Measurements from ENCODE around the gene SMAD9.

Gene SMAD9

DNA sequence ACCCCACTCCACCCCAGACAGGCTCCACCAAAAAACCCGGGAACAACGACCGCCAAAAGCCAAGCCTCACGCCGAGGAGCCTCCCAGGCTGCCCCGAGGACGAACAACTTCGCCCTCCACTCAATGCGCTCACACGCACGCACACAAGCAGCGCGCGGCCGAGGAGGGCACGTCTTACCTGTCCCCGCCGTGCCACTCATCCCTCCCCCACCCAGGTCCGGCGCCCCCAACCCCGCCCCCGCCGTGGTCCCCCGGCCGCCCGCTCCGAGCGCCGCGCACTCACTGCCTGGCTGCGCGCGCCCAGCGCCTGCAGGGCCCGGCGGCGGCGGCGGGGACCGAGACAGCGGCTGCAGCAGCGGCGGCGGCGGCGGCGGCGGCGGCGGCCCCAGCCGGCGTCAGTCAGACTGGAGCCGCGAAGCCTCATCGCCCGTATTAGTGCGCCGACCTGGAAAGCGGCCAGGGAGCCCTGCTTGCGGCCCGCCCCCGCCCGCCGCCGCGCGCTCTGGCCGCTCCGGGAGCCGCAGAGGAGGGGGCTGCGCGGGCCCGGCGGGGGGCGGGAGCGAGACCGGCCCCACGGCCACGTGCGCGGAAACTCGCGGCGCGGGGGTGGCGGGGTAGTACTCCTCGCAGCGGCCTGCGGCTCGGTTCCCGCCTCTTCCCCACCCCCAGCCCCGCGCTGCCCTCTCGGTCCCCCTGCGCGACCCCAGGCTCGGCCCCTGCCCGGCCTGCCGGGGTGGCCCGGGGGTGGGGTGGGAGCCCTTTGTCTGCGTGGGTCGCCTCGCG is at the start of gene SMAD9:
Gene SMAD9 (minus strand): TSS at position 406 of the 783 bp plus-strand sequence. CDS start 40,549 bp downstream, outside the sequence.
- DNase-seq (ENCODE audit: low spot score): peak; percentile 13

DNA sequence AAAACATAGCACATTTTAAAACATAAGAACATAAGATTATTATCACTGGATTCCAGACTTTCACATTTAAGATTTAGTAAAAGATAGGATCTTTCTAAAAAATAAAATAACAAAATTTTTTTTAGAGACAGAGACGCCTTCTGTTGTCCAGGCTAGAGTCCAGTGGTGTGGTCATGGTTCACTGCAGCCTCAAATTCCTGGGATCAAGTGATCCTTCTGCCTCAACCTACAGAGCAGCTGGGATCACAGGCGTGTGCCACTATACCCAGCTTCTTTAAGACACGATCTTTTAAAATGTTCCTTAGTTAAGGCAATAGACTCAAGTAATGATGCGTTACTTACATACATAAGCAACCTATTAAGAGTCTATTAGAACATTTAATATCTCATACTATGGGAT is 46.4 kb upstream of the SMAD9 start:
- DNase-seq (ENCODE audit: low spot score): no peak

DNA sequence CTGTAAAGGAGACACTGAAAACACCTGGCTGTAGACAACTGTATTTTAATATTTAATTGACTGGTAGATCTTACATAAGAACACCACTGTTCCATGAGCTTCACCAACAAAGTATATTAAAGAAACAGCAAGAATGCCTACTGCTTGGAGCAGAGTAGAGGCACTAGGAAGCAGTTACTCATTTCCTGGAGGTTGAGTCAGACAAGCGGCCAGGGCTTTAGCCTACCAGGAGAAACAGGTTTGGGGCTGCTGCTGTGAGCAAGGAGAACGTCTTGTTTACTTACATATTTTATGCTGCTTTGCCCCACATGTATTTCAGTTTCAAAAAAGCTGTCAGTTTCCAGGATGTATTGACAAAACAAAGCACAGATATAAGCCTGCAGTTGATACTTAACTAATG is 45.7 kb upstream of the SMAD9 start:
- DNase-seq (ENCODE audit: low spot score): no peak

DNA sequence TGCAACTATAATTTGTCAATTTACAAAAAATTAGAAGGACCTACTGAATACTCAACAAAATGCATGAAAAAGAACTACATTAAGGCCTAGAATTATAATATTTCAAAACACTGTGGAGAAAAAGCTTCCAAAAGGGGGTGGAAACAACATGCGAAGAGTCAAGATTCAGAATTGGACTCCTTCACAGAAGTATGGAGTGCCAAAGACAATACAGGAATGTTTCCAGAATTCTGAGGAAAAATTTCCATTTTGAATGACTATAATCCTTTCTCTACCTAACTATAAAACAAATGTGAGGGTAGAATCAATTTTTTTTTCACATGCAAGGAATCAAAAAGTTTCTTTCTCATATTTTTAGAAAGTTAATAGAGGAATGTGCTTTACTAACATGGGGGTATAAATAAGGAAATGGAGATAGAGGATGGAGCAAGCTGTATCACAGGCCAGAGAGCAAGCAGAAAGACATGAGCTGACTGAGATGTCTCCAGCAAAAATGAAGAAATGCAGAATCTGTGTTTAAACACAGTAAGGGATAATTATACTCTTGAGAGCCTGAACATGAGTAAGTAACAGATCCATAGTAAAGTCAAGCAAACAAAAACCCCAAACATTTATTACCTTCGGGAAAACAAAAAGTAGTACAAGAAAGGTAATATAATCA is 39.5 kb upstream of the SMAD9 start:
- no peak for DNase-seq (ENCODE audit: low spot score)

DNA sequence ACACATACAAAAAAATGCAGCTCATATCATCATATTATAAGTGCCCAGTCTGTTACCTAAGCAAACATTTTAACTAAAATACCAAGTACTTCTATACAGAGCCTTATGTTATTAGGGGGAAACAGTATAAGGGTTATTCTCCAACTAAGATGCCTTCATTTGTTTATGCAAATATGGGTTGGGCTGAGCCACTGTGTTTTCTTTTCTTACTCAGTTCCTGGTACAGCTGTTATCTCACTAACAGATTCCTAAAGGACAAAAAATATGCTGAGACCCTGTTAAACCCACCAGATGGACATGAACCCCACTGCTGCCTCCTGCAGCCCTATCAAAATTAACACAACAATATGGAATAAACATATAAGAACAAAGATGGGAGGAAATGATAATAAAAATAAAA is 34.5 kb upstream of the SMAD9 start:
- DNase-seq (ENCODE audit: low spot score): no peak

DNA sequence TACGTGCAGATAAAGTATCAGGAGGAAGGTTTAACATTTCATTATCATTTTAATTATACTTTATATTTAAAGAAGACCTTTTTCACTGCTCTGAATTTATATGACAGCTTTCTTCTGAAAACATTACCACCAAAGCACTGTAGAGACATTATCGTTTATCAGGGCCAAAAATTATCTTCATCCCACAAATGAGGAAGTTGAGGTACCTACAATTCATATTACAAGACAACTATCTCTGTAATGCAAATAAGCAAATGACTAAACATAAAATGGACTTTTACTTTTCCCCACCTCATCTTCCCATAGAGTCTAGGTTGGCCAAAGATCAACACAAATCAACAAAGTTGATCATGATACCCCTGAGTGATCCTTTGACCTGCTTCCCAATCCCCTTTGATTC is 30.9 kb upstream of the SMAD9 start:
- DNase-seq (ENCODE audit: low spot score): no peak

DNA sequence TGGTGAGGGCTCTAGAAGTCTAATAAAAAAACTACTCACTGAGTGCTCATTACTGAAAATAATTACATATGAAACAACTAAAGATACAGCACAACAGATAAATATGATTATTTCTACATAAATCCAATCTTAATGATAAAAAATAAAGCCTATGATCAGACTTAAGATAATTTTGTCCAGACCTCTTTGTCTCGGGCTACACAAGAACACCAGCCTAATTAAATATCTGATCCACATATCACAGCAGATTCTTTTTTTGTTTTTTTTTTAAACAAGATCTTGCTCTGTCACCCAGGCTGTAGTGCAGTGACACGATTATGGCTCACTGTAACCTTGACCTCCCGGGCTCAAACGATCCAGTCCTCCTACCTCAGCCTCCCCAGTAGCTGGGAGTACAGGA is 30.3 kb upstream of the SMAD9 start:
- DNase-seq (ENCODE audit: low spot score): no peak

DNA sequence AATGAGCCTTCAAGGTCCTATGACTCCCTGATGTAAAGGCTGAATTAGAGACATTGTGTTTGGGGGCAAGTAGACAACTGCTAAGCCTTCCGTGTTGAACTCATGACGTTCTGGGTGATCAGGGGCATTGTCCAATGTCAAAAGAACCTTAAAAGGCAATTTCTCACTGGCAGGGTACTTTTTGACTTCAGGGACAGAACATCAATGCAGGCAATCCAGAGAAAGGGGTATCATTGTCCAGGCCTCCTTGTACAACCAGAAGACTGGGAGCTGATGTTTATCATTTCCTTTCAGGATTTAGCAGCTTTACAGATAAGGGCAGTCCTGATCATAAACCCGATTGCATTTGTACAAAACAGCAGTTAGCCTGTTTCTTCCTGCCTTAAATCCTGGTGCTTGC is 25.0 kb upstream of the SMAD9 start:
- DNase-seq (ENCODE audit: low spot score): no peak

DNA sequence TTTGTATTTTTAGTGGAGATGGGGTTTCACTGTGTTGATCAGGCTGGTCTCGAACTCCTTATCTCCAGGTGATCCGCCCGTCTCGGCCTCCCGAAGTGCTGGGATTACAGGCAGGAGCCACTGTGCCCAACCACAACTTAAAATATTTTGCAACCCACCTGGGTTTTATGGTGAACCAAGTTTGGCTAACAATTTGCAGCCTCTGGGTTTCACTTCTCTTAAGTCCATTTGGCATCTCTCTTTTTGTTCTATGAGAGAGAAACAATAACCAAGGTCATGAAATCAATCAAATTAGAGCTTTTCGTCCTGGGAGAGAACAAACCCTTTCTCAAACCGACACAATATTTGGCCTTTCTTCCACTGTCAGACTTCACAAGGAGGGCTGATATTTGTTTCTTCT is 5.6 kb upstream of the SMAD9 start:
- no peak for DNase-seq (ENCODE audit: low spot score)

DNA sequence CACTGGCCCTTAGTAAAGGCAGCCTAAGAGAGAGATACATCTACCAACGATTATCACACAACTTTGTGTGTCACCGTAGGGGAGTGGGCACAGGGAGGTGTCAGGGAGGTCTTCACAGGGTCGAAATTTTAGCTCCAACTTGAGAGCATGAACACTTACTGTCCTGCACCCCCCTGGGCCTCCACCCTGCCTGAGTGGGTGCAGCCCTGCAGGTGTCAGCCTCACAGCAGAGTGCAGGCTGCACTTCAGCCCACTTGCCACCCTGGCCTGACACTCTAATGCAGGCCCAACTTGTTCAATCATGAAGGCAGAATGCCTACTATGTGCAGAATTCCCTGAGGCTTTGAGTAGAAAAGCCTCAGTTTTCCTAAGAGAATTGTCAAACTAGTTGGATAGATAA is 4.0 kb upstream of the SMAD9 start:
- no peak for DNase-seq (ENCODE audit: low spot score)

DNA sequence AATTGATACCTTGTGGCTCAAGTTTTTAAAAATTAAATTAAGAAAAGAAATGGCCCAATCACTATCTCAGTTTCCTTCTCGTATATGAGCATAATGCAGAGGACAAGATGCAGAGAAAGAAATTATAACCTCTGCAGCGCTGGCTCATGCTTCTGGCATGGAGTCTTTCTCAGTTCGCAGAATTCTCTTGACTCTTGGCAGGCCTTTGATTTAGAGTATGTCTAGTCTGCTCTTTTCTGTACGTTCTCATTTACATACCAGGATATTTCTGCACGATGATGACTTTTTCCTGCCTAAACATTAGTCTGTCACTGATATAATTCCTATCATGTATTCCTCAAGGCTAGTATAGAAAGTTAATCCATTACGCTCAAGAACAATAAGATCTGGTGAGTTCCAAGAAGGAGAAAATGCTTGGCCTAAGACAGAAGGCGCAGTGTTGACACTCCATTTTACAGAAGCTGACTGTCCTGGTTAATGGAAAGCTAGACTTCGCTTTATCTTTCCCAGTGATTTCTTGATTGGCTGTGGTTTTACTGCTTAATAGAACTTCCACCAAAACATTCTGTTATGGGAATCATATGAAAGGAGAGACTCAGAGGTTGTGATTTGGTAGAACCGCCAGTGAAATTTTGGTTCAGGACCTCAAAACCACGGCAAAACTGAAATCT is 1.7 kb upstream of the SMAD9 start:
- DNase-seq (ENCODE audit: low spot score): no peak

DNA sequence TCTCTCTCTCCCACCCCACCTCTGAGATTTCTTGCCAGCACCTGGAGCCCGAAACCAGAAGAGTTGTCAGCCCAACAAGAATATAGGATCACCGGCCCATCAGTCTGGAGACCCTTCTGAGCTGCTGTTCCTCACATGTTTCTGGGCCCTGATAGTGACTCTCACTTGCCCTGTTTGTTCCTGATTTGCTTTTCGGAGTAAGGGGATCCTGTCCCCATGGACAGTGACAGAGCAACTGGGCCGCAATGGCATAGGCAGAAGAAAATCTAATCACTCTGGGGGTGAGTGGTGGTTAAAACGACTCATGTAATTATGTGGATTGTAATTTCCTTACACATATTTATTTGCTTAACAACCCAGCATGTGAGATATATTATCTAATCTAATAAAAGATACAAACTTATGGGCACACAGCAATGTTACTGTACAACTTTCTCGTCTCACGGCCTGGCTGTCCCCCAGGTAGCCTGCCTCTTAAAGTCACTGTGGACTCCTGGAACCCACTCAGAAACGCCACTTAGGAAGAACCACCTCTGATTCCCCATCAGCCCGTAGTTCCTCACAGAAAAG is 663 bp upstream of the SMAD9 start:
- DNase-seq (ENCODE audit: low spot score): peak; percentile 17

DNA sequence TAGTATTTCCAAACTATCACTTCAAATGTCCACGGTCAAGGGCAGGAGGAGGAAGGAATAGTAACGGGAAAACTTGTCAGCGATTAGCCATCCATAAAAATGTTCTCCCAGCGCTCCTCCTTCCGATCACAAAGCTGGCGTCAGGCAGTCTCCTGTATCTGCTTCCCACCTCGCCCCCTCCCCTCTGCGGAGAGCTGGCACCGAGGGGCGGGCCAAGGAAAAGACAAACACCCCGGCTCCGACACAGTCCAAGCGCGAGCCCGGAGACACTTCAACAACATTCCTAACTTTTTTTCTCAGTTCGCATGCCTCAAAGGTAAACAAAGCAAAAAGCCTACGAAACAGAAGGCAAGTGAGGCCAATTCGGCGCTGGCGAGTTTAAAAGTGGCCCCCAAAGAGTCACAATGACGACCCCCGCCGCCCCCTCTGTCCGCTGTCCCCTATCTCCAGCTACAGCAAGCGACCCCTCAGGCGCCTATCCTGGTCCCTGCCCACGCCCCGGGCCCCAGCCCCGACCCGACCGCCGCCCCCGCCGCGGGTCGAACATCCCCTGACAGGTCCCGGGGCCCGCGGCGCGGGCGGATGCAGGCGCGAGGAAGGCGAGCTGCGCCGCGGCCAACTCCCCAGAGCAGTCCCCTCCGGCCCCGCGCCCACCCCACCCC is 736 bp downstream of the SMAD9 start:
- no peak for DNase-seq (ENCODE audit: low spot score)

DNA sequence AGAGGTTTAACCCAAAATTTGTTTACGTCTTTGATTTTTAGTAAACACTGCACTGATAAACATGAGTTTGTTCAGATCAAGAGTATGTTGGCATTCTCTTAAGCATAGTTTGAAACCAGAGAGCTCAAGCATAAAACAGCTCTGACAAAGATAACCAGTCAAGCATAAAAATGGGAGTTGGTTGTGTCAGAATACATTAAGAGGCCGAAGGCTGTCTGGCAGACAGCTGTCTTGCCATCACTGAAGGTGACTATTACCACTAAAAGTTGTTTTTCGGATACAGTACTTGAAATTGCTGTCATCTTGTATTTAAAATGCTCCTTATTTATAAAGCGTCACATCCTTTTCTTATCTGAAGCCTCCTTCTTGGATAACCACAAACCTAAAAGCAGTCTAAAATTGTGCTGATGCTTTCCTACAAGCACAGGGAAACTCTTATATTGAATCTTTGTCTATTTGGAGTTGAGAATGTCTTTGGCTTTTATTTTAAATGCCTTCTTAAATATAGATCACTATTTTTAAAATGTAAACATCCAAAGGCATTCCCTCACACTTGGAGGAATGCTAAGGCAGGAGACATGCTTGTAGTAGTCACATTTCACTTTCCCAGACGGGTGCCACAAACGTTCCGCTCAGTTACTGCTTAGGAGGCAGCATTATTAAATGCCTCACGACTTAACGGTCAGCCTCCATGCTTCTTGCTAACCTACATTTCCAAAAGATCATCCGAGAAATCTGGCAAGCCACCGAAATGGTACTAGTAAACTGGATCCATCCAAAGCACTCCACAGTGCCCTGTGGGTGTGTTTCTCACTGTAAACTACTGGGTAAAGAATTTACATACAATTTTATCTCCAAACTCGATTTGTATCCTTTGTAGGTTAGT is 1.5 kb downstream of the SMAD9 start:
- DNase-seq (ENCODE audit: low spot score): peak; percentile 56

DNA sequence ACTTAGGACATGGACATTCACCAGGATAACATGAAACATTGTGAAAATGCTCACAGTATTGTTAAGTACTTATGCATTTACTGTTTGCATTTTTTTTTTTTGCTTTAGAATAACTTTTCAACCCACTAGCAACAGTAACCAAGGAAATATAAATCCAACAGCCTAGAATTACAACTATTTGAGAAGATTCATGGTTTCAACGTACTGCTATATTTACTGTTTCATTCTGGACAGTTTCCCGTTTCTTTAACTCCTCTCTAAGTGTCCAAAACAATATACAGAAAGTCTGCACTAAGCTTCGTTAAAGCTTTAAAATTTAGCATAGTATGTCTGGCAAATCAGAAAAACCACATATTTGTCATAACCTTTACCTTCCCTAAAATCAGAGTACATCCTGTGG is 2.7 kb downstream of the SMAD9 start:
- no peak for DNase-seq (ENCODE audit: low spot score)

DNA sequence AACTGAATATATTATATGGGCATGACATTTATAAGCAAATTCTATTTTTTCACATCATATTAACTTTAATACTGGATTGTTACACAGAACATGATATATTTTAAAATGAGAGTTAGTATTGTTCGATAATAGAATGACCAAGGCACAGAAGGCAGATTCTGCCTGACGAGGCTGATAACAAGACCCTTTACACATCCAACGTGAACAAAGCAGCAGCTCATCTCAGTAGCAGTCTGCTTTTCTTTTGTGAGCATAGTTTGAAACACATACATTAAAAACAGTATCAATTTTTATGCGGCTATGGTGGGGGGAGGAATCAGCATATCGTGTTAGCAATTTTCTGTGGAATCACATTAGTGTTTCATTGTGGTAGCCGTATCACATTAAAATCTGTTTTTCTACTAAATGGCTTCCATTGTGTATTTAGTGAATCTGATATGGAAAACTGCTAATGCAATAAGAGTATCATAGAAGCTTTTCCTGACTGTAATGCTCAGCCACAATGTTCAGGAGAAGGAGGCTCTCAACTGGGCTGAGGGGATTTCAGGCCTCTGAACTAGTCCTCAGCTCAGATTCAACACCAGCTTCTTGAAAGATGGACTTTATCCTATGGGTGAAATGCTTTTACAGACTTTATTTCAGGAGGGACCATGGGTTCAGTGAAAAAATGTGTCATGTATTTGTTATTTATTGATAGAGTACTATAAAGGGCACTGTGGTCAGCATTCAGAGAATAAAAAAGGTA is 4.0 kb downstream of the SMAD9 start:
- peak; percentile 77 for DNase-seq (ENCODE audit: low spot score)

DNA sequence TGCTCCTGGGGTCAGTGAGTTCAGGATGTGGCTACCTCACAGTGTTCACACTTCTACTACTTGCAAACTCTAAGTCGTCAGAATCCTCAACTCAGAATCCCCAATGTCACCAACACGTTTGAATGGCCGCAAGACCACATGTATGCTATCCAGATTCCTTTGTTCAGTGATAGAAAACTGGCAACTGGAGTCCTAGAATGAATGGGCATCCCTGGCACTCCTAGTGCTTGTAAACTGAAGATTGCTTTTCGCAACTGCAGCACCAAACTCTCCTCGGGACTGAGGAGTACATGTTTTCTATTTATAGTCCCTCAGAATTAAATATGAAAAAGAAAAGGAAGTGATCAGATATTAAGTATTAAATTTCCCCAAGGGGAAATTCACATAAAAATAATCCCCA is 4.9 kb downstream of the SMAD9 start:
- peak; percentile 79 for DNase-seq (ENCODE audit: low spot score)

DNA sequence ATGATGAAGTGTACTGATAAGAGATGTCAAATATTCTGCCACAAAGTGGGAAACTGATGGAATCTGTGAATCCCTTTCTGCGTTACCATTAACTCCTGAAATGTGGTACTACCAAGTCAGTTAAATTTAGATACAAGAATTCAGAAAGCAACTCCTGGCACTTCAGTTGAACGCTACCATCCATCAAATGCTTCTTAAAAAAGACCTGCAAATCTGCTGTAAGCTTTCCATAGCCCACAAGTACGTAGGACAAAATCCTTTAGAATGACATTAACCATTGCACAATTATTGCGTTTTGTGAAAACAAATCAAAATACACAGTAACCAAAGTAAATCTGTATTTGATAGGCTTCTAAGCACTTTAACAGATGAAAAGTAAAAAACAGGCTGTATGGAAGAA is 5.4 kb downstream of the SMAD9 start:
- DNase-seq (ENCODE audit: low spot score): peak; percentile 4

DNA sequence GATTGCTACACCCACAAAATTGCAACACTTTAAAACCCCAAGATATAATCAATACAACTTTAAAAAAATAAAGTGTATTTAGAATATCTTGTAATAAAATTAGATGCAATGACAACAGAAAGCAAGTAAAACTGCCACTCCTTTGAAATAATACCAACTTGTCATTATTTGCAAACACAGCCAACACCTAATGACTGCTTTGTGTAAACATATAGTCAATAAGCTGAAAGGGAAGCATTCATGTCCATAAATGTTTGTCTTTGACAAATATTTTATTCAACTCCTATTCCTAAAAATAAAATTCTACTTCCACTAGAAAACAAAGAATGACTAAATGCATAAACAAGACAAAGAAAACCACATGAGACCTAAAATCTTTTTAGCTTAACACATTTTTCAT is 6.6 kb downstream of the SMAD9 start:
- no peak for DNase-seq (ENCODE audit: low spot score)

DNA sequence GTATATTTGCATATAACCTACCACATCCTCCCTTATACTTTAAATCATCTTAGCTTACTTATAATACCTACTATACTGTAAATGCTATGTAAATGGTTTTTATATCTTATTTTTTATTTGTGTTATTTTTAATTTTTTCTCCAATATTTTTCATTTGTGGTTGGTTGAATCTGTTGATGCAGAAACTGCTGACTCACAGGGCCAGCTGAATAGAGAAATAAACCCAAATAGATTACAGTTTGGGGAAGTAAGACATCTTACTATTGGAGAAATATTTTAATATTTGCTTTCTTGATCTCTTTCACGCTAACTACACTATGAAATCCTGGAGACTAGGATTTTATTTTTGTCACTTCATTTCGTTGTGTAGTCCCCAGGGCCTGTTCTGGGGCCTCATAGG is 7.1 kb downstream of the SMAD9 start:
- no peak for DNase-seq (ENCODE audit: low spot score)

DNA sequence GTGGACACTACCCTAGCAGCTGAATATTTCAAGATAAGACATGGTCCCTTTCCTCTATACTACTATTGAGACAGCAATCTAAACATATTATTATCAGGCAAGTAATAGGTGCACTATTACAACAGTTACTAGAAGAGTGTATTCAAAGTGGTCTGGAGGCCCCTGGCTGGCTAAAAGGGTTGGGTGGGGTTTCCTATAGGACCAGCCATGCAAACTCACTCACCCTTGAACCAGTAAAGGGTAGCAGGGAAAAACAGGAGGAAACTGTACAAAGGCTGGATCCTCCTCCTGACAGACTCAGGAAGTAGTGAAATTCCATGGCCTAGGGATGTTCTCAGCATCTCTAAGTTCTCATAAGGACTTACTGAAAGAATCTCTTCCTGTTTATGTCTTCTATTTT is 7.7 kb downstream of the SMAD9 start:
- DNase-seq (ENCODE audit: low spot score): no peak

Data from pons (tissue), 1 donor.